BLaER1 treated with 17β-estradiol and CSF1 and Interleukin-3, amounts not matched to agents 10 nM and 100 nM (cell line): ENCODE results near the gene DGKH.

Source experiments
- H3K27ac ChIP-seq, 11 experiments: shearing (Covaris generic); formaldehyde crosslinking; 2 replicates each; pipeline ENCODE4 v1.8.1; 2022
- H3K27me3 ChIP-seq, 11 experiments: shearing (Covaris generic); formaldehyde crosslinking; 2 replicates each; pipeline ENCODE4 v1.8.1; 2022
- H3K36me3 ChIP-seq, 11 experiments: shearing (Covaris generic); formaldehyde crosslinking; 2 replicates each; pipeline ENCODE4 v1.8.1; 2022
- H3K4me1 ChIP-seq, 10 experiments: shearing (Covaris generic); formaldehyde crosslinking; 2 replicates each; pipeline ENCODE4 v1.8.1; 2022
- H3K4me2 ChIP-seq, 11 experiments: shearing (Covaris generic); formaldehyde crosslinking; 2 replicates each; pipeline ENCODE4 v1.8.1; 2022
- H3K4me3 ChIP-seq, 10 experiments: shearing (Covaris generic); formaldehyde crosslinking; 2 replicates each; pipeline ENCODE4 v1.8.1; 2022
- H3K9ac ChIP-seq, 11 experiments: shearing (Covaris generic); formaldehyde crosslinking; 2 replicates each; pipeline ENCODE4 v1.8.1; 2022
- H3K9me3 ChIP-seq, 11 experiments: shearing (Covaris generic); formaldehyde crosslinking; replicated peaks in 1 of 11; 2 replicates each; pipeline ENCODE4 v1.8.1; 2022
- H4K20me1 ChIP-seq, 11 experiments: shearing (Covaris generic); formaldehyde crosslinking; 2 replicates each; pipeline ENCODE4 v1.8.1; 2022
- Cebpa-rat ChIP-seq, 11 experiments: shearing (Covaris generic); IDR thresholded peaks; 2 replicates each; pipeline ENCODE4 v1.8.1; 2022

DGKH gene

GRCh38 chr13:42190529-42190928, 142.1 kb downstream of the DGKH start:
- Histone ChIP-seq H3K27ac (no peak overlapping the region), H3K9me3 (peaks cover 0 to 3% (median 0%) of the 10 kb centered on the region in 11 experiments; a peak in 5 of 22 replicates)
- no peak for TF ChIP-seq Cebpa-rat (IDR thresholded peaks at IDR 0.05)

GRCh38 chr13:42211704-42212464, 163.4 kb downstream of the DGKH start:
- no peaks in the 10 kb centered on the region for H4K20me1 ChIP-seq
- H3K27ac ChIP-seq, result no peak overlapping the region
- H3K9me3 ChIP-seq, result 0 out of 22 replicates have a peak, but pooled peaks cover 0 to 4% (median 0%) of the 10 kb centered on the region in 11 experiments
- H3K4me3 ChIP-seq, result no peak overlapping the region
- H3K4me2 ChIP-seq, result no peak overlapping the region
- TF ChIP-seq Cebpa-rat (IDR thresholded peaks at IDR 0.05), result no peak
- H3K36me3 ChIP-seq, result peaks cover 56 to 95% (median 74%) of the 10 kb centered on the region in 11 experiments
- H3K27me3 ChIP-seq, result no peaks in the 10 kb centered on the region
- H3K4me1 ChIP-seq, result no peaks in the 10 kb centered on the region
- H3K9ac ChIP-seq, result no peak overlapping the region

More at GRCh38 chr13:42190529-42190928, 142.1 kb downstream of the DGKH start:
- Histone ChIP-seq H3K4me1 (peaks cover 0 to 6% (median 0%) of the 10 kb centered on the region in 10 experiments; a peak in 2 of 20 replicates), H3K27me3 (no peaks in the 10 kb centered on the region), H3K9ac (no peak overlapping the region), H4K20me1 (no peaks in the 10 kb centered on the region), H3K4me3 (no peak overlapping the region), H3K36me3 (peaks cover 63 to 94% (median 76%) of the 10 kb centered on the region in 11 experiments), H3K4me2 (no peak overlapping the region)

- Histone ChIP-seq H3K4me1 (no peaks in the 10 kb centered on the region), H3K27me3 (no peaks in the 10 kb centered on the region), H3K4me2 (no peak overlapping the region), H3K9ac (no peak overlapping the region), H3K36me3 (peaks cover 57 to 100% (median 87%) of the 10 kb centered on the region in 11 experiments), H3K9me3 (0 out of 22 replicates have a peak, but pooled peaks cover 0 to 4% (median 0%) of the 10 kb centered on the region in 11 experiments), H3K27ac (no peak overlapping the region), H3K4me3 (no peak overlapping the region), H4K20me1 (no peaks in the 10 kb centered on the region)
- no peak for TF ChIP-seq Cebpa-rat (IDR thresholded peaks at IDR 0.05)
These were observed 166.0 kb downstream of the DGKH start for GRCh38 chr13:42214446-42214845.

- Histone ChIP-seq H3K4me3 (no peak overlapping the region), H4K20me1 (no peaks in the 10 kb centered on the region), H3K9ac (0 out of 22 replicates have a peak overlapping the region, but pooled peaks of 1 of the 11 experiments have one; percentile 2), H3K27me3 (no peaks in the 10 kb centered on the region), H3K4me2 (no peak overlapping the region), H3K36me3 (peaks cover 52 to 100% (median 86%) of the 10 kb centered on the region in 11 experiments), H3K27ac (no peak overlapping the region), H3K9me3 (0 out of 22 replicates have a peak, but pooled peaks cover 0 to 4% (median 0%) of the 10 kb centered on the region in 11 experiments), H3K4me1 (no peaks in the 10 kb centered on the region)
- TF ChIP-seq Cebpa-rat (IDR thresholded peaks at IDR 0.05), result no peak
These were observed 167.4 kb downstream of the DGKH start for GRCh38 chr13:42215578-42216421.

GRCh38 chr13:42216422-42216735, 167.9 kb downstream of the DGKH start:
- H3K27me3 ChIP-seq, result no peaks in the 10 kb centered on the region
- H3K9ac ChIP-seq, result no peak overlapping the region

GRCh38 chr13:42218576-42218975, 170.1 kb downstream of the DGKH start:
- Histone ChIP-seq H3K9me3 (no peaks in the 10 kb centered on the region), H3K36me3 (peaks cover 53 to 100% (median 84%) of the 10 kb centered on the region in 11 experiments), H3K9ac (no peak overlapping the region), H3K4me1 (no peaks in the 10 kb centered on the region), H3K4me3 (no peak overlapping the region), H3K27ac (no peak overlapping the region), H3K27me3 (no peaks in the 10 kb centered on the region), H4K20me1 (no peaks in the 10 kb centered on the region), H3K4me2 (no peak overlapping the region)
- no peak for TF ChIP-seq Cebpa-rat (IDR thresholded peaks at IDR 0.05)

More at GRCh38 chr13:42216422-42216735, 167.9 kb downstream of the DGKH start:
- no peaks in the 10 kb centered on the region for H3K4me1 ChIP-seq
- H3K27ac ChIP-seq, result no peak overlapping the region
- no peak for TF ChIP-seq Cebpa-rat (IDR thresholded peaks at IDR 0.05)
- H3K4me2 ChIP-seq, result no peak overlapping the region
- no peak overlapping the region for H3K4me3 ChIP-seq
- peaks cover 51 to 100% (median 86%) of the 10 kb centered on the region in 11 experiments for H3K36me3 ChIP-seq
- no peaks in the 10 kb centered on the region for H4K20me1 ChIP-seq
- 0 out of 22 replicates have a peak, but pooled peaks cover 0 to 4% (median 0%) of the 10 kb centered on the region in 11 experiments for H3K9me3 ChIP-seq

- H3K9me3 ChIP-seq, result no peaks in the 10 kb centered on the region; a peak in 1 of 22 replicates
- H3K27ac ChIP-seq, result no peak overlapping the region
- TF ChIP-seq Cebpa-rat (IDR thresholded peaks at IDR 0.05), result no peak
- H3K4me1 ChIP-seq, result no peaks in the 10 kb centered on the region
- no peak overlapping the region for H3K9ac ChIP-seq
- H3K4me3 ChIP-seq, result no peak overlapping the region
- no peaks in the 10 kb centered on the region for H3K27me3 ChIP-seq
- peaks cover 58 to 100% (median 84%) of the 10 kb centered on the region in 11 experiments for H3K36me3 ChIP-seq
- no peaks in the 10 kb centered on the region for H4K20me1 ChIP-seq
- no peak overlapping the region for H3K4me2 ChIP-seq
These were observed 170.6 kb downstream of the DGKH start for GRCh38 chr13:42219051-42219450.

- Histone ChIP-seq H3K4me3 (no peak overlapping the region), H3K4me2 (no peak overlapping the region), H3K9me3 (peaks cover 0 to 2% (median 0%) of the 10 kb centered on the region in 11 experiments; a peak in 4 of 22 replicates), H4K20me1 (no peaks in the 10 kb centered on the region), H3K27ac (no peak overlapping the region), H3K27me3 (no peaks in the 10 kb centered on the region), H3K9ac (no peak overlapping the region), H3K4me1 (no peaks in the 10 kb centered on the region), H3K36me3 (peaks cover 61 to 100% (median 84%) of the 10 kb centered on the region in 11 experiments)
- no peak for TF ChIP-seq Cebpa-rat (IDR thresholded peaks at IDR 0.05)
These were observed 171.4 kb downstream of the DGKH start for GRCh38 chr13:42219876-42220275.

- Histone ChIP-seq H3K4me1 (no peaks in the 10 kb centered on the region), H3K9me3 (peaks cover 0 to 11% (median 6%) of the 10 kb centered on the region in 11 experiments; a peak in 10 of 22 replicates), H3K27me3 (no peaks in the 10 kb centered on the region), H3K36me3 (peaks cover 71 to 100% (median 91%) of the 10 kb centered on the region in 11 experiments), H3K4me3 (no peak overlapping the region), H3K27ac (no peak overlapping the region), H3K9ac (no peak overlapping the region), H4K20me1 (no peaks in the 10 kb centered on the region), H3K4me2 (no peak overlapping the region)
- no peak for TF ChIP-seq Cebpa-rat (IDR thresholded peaks at IDR 0.05)
These were observed 172.8 kb downstream of the DGKH start for GRCh38 chr13:42221121-42221765.
